ENCODE measurements around the gene ZNF577. TPM values are rescaled to one million over a fixed set of nuclear protein-coding genes. Genes with fewer than 3 reads are reported as not detected.

Gene ZNF577
- total RNA-seq, 1 experiment from 2014 or later: 5.4 TPM

DNA sequence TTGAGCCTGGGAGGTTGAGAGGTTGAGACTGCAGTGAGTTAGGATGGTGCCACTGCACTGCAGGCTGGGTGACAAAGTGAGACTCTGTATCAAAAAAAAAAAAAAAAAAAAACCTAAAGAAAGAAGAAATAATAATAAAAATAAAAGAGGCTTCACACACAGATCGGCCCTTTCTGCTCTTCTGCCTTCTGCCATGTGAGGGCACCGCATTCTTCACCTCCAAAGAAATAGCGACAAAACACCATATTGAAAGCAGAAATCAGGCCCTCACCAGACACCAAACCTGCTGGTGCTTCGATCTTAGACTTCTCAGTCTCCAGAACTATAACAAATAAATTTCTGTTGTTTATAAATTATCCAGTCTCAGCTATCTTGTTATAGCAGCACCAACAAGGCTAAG is 14.1 kb upstream of the ZNF577 start:
- Histone ChIP-seq H3K79me2 (ENCODE audit: low read depth) (peaks cover 39% of the 10 kb centered on the region), H3K4me1 (replicated peaks; ENCODE audit: insufficient read depth) (peaks cover 7% of the 10 kb centered on the region; the same call in 1 of the 2 replicates), H4K20me1 (ENCODE audit: insufficient read depth) (no peaks in the 10 kb centered on the region), H3K27me3 (ENCODE audit: insufficient read depth, low read depth) (no peaks in the 10 kb centered on the region), H3K4me3 (no peak overlapping the region), H3K27ac (no peak overlapping the region), H3K9me2 (ENCODE audit: insufficient read depth) (no peaks in the 10 kb centered on the region), H3K36me3 (ENCODE audit: low read depth) (peaks cover 55% of the 10 kb centered on the region), H3K4me2 (no peak overlapping the region), H2AFZ (no peak overlapping the region), H3K9me3 (ENCODE audit: insufficient read depth, low read depth) (peaks cover 77% of the 10 kb centered on the region), H3F3A (ENCODE audit: insufficient read depth, low read depth) (no peaks in the 10 kb centered on the region)
- no peak for TF ChIP-seq CTCF (conservative IDR thresholded peaks at IDR 0.05)
- TF ChIP-seq EZH2 (IDR thresholded peaks at IDR 0.05; ENCODE audit: low read depth): no peak
- intact Hi-C loops (cut with micrococcal nuclease; ENCODE audit: unreplicated experiment): loop anchor here (5.0 kb wide), 1 partner anchor 125 kb away; the partner anchor contains the start of gene ZNF614
- ChIA-PET POLR2A (ENCODE audit: unreplicated experiment) (no interaction called here), CTCF (no interaction called here)
- DNase-seq: no peak
- BruUV-seq (replicated peaks): no TSS peak

DNA sequence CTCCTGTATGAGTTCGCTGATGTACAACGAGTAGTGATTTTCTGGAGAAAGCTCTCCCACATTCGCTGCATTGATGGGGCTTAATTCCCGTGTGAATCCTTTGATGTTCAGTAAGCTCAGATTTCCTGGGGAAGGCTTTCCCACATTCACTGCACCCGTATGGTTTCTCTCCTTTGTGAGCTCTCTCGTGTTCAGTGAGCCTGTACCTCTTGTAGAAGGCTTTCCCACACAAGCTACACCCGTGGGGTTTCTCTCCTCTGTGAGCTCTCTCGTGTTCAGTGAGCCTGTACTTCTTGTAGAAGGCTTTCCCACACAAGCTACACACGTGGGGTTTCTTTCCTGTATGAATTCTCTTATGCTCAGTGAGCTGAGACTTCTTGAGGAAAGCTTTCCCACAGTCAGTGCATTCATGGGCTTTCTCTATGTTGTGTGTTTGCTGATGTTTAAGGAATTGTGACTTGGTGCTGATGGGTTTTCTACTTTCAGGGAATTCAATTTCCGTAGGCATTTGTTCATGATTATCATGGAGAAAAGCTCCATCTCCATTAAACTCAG is 3.5 kb upstream of the ZNF577 start:
- no peak overlapping the region for H3K4me2 ChIP-seq
- ChIA-PET CTCF (no interaction called here), POLR2A (ENCODE audit: unreplicated experiment) (no interaction called here)
- no peak overlapping the region for H2AFZ ChIP-seq
- no peaks in the 10 kb centered on the region for H3K79me2 ChIP-seq (ENCODE audit: low read depth)
- no TSS peak for BruUV-seq (replicated peaks)
- peaks cover 85% of the 10 kb centered on the region for H3K36me3 ChIP-seq (ENCODE audit: low read depth)
- H3K27ac ChIP-seq: no peak overlapping the region
- no peak overlapping the region for H3K4me3 ChIP-seq
- H3K4me1 ChIP-seq (replicated peaks; ENCODE audit: insufficient read depth): no peaks in the 10 kb centered on the region
- no peaks in the 10 kb centered on the region for H3K9me2 ChIP-seq (ENCODE audit: insufficient read depth)
- no peaks in the 10 kb centered on the region for H4K20me1 ChIP-seq (ENCODE audit: insufficient read depth)
- DNase-seq: no peak
- intact Hi-C loops (cut with micrococcal nuclease; ENCODE audit: unreplicated experiment): no loop called here
- H3K9me3 ChIP-seq (ENCODE audit: insufficient read depth, low read depth): peaks cover 67% of the 10 kb centered on the region
- H3K27me3 ChIP-seq (ENCODE audit: insufficient read depth, low read depth): no peaks in the 10 kb centered on the region
- H3F3A ChIP-seq (ENCODE audit: insufficient read depth, low read depth): no peaks in the 10 kb centered on the region
- no peak for TF ChIP-seq CTCF (conservative IDR thresholded peaks at IDR 0.05)
- TF ChIP-seq EZH2 (IDR thresholded peaks at IDR 0.05; ENCODE audit: low read depth): no peak

DNA sequence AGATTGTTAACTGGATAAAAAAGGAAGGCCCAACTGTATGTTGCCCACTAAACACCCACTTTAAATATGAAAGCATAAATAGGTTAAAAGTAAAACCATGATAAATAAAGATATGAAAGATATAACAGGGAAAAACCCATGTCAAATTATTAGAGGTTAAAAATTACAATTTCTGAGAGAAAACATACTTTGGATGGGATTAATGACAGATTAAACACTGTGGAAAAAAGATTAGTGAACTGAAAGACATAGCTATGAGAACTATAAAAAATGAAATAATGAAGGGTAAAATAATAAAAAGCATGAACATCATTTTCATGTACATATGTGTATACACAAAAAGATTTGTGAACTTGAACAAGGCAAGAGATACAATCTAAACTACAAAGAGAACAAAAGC is 2.2 kb upstream of the ZNF577 start:
- Histone ChIP-seq H3K79me2 (ENCODE audit: low read depth) (no peaks in the 10 kb centered on the region), H3F3A (ENCODE audit: insufficient read depth, low read depth) (no peaks in the 10 kb centered on the region), H3K4me2 (no peak overlapping the region), H3K9me2 (ENCODE audit: insufficient read depth) (no peaks in the 10 kb centered on the region; the same call in 1 of the 2 replicates), H3K4me3 (no peak overlapping the region), H3K9me3 (ENCODE audit: insufficient read depth, low read depth) (peaks cover 74% of the 10 kb centered on the region), H3K36me3 (ENCODE audit: low read depth) (peaks cover 75% of the 10 kb centered on the region), H3K27me3 (ENCODE audit: insufficient read depth, low read depth) (no peaks in the 10 kb centered on the region), H4K20me1 (ENCODE audit: insufficient read depth) (no peaks in the 10 kb centered on the region), H3K27ac (no peak overlapping the region), H2AFZ (no peak overlapping the region), H3K4me1 (replicated peaks; ENCODE audit: insufficient read depth) (no peaks in the 10 kb centered on the region)
- no peak for TF ChIP-seq CTCF (conservative IDR thresholded peaks at IDR 0.05)
- no peak for TF ChIP-seq EZH2 (IDR thresholded peaks at IDR 0.05; ENCODE audit: low read depth)
- no TSS peak for BruUV-seq (replicated peaks)
- intact Hi-C loops (cut with micrococcal nuclease; ENCODE audit: unreplicated experiment): no loop called here
- CTCF ChIA-PET: no interaction called here
- no peak for DNase-seq
- POLR2A ChIA-PET (ENCODE audit: unreplicated experiment): interaction anchor here (0.6 kb wide), 1 partner anchor 104 kb away, joined by 3 read pairs; no protein-coding TSS in a partner anchor
